HFFc6 (cell line): ENCODE data around the gene EGFR. TPM values are rescaled to one million over a fixed set of nuclear protein-coding genes. Genes with fewer than 3 reads are reported as not detected.
A peak's percentile ranks its signal among the peaks of the same experiment; 100 is the strongest.

ENCODE experiments used
- DNase-seq: peaks from one replicate; pipeline ENCODE4 v3.0.0-alpha.2; 2018
- H3K27ac Mint-ChIP-seq: 2 replicates; pipeline ENCODE4 v1.8.0; 2020; ENCODE audit warnings: mild to moderate bottlenecking, mixed read lengths
- H3K27me3 Mint-ChIP-seq: 2 replicates; pipeline ENCODE4 v1.8.0; 2021; ENCODE audit warnings: mild to moderate bottlenecking, moderate library complexity, mixed read lengths; ENCODE audit not compliant: insufficient read depth
- H3K36me3 Mint-ChIP-seq: 2 replicates; pipeline ENCODE4 v1.8.0; 2021; ENCODE audit warnings: low read depth, mixed read lengths
- H3K4me1 Mint-ChIP-seq: 2 replicates; pipeline ENCODE4 v1.8.0; 2020; ENCODE audit warnings: low read depth, mixed read lengths
- H3K4me3 Mint-ChIP-seq: 2 replicates; pipeline ENCODE4 v1.8.0; 2020; ENCODE audit warnings: mild to moderate bottlenecking, moderate library complexity, mixed read lengths
- H3K9me3 Mint-ChIP-seq: 2 replicates; pipeline ENCODE4 v1.8.0; 2020; ENCODE audit warnings: mild to moderate bottlenecking, mixed read lengths
- total RNA-seq, 6 experiments: library from RNA; stranded (reverse); fragmentation: NEBNext Ultra II Directional; extraction: Animal tissue kit (Norgen Biotek cat#: 25700); gene quantifications; 2 replicates in 1 of 6; 3 replicates in 5 of 6; pipeline ENCODE4 v1.2.3, GENCODE V29; 2021
- TF ChIP-seq, protein P1 (sequence below): fragments of 200-600 bp; sonication (generic); IDR thresholded peaks from 2 replicates; pipeline ENCODE4 v1.5.0; 2021; ENCODE audit warnings: antibody characterized with exemption, mild to moderate bottlenecking

EGFR gene
- total RNA-seq, 6 experiments from 2014 or later, result 69.9 to 87.2 (median 77.0) TPM

GRCh38 chr7:55145606-55146005 lies 126.8 kb downstream of the EGFR start:
- no peak overlapping the region for H3K4me3 Mint-ChIP-seq
- H3K27ac Mint-ChIP-seq, result peak overlapping the region; percentile 36
- H3K27me3 Mint-ChIP-seq, result peaks cover 2% of the 10 kb centered on the region
- no peaks in the 10 kb centered on the region for H3K9me3 Mint-ChIP-seq
- TF ChIP-seq, protein P1, sequence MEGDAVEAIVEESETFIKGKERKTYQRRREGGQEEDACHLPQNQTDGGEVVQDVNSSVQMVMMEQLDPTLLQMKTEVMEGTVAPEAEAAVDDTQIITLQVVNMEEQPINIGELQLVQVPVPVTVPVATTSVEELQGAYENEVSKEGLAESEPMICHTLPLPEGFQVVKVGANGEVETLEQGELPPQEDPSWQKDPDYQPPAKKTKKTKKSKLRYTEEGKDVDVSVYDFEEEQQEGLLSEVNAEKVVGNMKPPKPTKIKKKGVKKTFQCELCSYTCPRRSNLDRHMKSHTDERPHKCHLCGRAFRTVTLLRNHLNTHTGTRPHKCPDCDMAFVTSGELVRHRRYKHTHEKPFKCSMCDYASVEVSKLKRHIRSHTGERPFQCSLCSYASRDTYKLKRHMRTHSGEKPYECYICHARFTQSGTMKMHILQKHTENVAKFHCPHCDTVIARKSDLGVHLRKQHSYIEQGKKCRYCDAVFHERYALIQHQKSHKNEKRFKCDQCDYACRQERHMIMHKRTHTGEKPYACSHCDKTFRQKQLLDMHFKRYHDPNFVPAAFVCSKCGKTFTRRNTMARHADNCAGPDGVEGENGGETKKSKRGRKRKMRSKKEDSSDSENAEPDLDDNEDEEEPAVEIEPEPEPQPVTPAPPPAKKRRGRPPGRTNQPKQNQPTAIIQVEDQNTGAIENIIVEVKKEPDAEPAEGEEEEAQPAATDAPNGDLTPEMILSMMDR, result no peak
- DNase-seq, result no peak
- peaks cover 67% of the 10 kb centered on the region for H3K36me3 Mint-ChIP-seq
- peaks cover 31% of the 10 kb centered on the region for H3K4me1 Mint-ChIP-seq

GRCh38 chr7:55147101-55147500 lies 128.3 kb downstream of the EGFR start:
- DNase-seq, result no peak
- no peak overlapping the region; the same call in 1 of the 2 replicates for H3K27ac Mint-ChIP-seq
- H3K36me3 Mint-ChIP-seq, result peaks cover 73% of the 10 kb centered on the region
- TF ChIP-seq, protein P1, result no peak
- no peaks in the 10 kb centered on the region for H3K9me3 Mint-ChIP-seq
- H3K27me3 Mint-ChIP-seq, result peaks cover 6% of the 10 kb centered on the region
- peaks cover 17% of the 10 kb centered on the region for H3K4me1 Mint-ChIP-seq
- H3K4me3 Mint-ChIP-seq, result no peak overlapping the region

- Mint-ChIP-seq H3K27me3 (peaks cover 6% of the 10 kb centered on the region), H3K9me3 (no peaks in the 10 kb centered on the region), H3K27ac (peak overlapping the region; percentile 11; the same call in 1 of the 2 replicates), H3K4me3 (no peak overlapping the region), H3K36me3 (peaks cover 73% of the 10 kb centered on the region), H3K4me1 (peaks cover 13% of the 10 kb centered on the region)
- TF ChIP-seq, protein P1, result no peak
- DNase-seq, result no peak
Measured at GRCh38 chr7:55147736-55148135, 128.9 kb downstream of the EGFR start.

DNA sequence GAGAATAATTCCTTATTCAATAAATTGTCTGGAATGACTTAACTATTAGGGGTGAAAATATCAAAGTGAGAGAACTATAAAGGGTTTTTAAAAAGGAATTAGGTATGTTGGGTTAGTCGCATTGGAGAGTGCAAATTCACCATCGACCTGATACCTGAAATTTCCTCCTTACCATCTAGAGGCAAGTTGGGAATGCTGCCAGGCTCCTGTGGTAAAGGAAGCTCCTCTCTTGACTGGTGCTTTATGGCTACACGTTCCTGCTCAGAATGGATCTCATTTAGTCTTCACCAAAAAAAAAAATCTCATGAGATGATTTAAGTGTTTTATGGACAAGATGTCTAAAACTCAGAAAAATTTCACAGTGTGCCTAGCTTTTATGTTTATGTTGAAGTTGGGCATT lies 129.8 kb downstream of the EGFR start:
- peaks cover 68% of the 10 kb centered on the region for H3K36me3 Mint-ChIP-seq
- no peak for DNase-seq
- no peak overlapping the region for H3K4me3 Mint-ChIP-seq
- no peaks in the 10 kb centered on the region for H3K9me3 Mint-ChIP-seq
- H3K27me3 Mint-ChIP-seq, result peaks cover 6% of the 10 kb centered on the region
- peaks cover 9% of the 10 kb centered on the region for H3K4me1 Mint-ChIP-seq
- H3K27ac Mint-ChIP-seq, result no peak overlapping the region
- TF ChIP-seq, protein P1, result no peak

GRCh38 chr7:55149001-55149400 lies 130.2 kb downstream of the EGFR start:
- no peaks in the 10 kb centered on the region for H3K9me3 Mint-ChIP-seq
- DNase-seq, result no peak
- H3K27me3 Mint-ChIP-seq, result peaks cover 7% of the 10 kb centered on the region
- TF ChIP-seq, protein P1, result no peak
- H3K4me1 Mint-ChIP-seq, result peaks cover 8% of the 10 kb centered on the region
- H3K4me3 Mint-ChIP-seq, result no peak overlapping the region
- peak overlapping the region; percentile 4; the same call in 1 of the 2 replicates for H3K27ac Mint-ChIP-seq
- peaks cover 63% of the 10 kb centered on the region for H3K36me3 Mint-ChIP-seq

GRCh38 chr7:55150166-55150565 lies 131.3 kb downstream of the EGFR start:
- no peak for DNase-seq
- H3K9me3 Mint-ChIP-seq, result no peaks in the 10 kb centered on the region
- peaks cover 62% of the 10 kb centered on the region for H3K36me3 Mint-ChIP-seq
- no peak overlapping the region for H3K4me3 Mint-ChIP-seq
- peaks cover 12% of the 10 kb centered on the region for H3K4me1 Mint-ChIP-seq
- TF ChIP-seq, protein P1, result no peak
- no peak overlapping the region for H3K27ac Mint-ChIP-seq
- H3K27me3 Mint-ChIP-seq, result peaks cover 7% of the 10 kb centered on the region
